Brain microvascular endothelial cell (primary cell): ENCODE measurements around the gene SBK3.

Experiments used
- DNase-seq: peaks from one replicate; pipeline ENCODE4 v3.0.0-alpha.2; 2020
- H3K27ac ChIP-seq: fragments of 250-450 bp; sonication (Bioruptor Pico); 2 replicates; pipeline ENCODE4 v1.5.1; 2020; ENCODE audit warnings: mild to moderate bottlenecking, moderate library complexity
- H3K27me3 ChIP-seq: fragments of 250-450 bp; sonication (Bioruptor Pico); replicated peaks from 2 replicates; pipeline ENCODE4 v1.5.1; 2020; ENCODE audit warnings: mild to moderate bottlenecking
- H3K36me3 ChIP-seq: fragments of 250-450 bp; sonication (Bioruptor Pico); replicated peaks from 2 replicates; pipeline ENCODE4 v1.5.1; 2020; ENCODE audit warnings: mild to moderate bottlenecking
- H3K4me3 ChIP-seq: 2 replicates; pipeline ENCODE4 v1.5.1; 2011; ENCODE audit warnings: low read depth, mild to moderate bottlenecking, control low read depth, low read length, moderate library complexity
- in situ Hi-C: cut with HindIII; loops from 2 replicates; pipeline ENCODE4 v1.10.0; 2017; ENCODE audit warnings: low sequenced_read_pairs, low pct_ligation_motif_present
- TF ChIP-seq, protein P1 (sequence below): IDR thresholded peaks from 2 replicates; pipeline ENCODE4 v1.5.1; 2011; ENCODE audit warnings: low read depth, mild to moderate bottlenecking, moderate library complexity, low read length, control low read depth, inconsistent platforms; ENCODE audit errors: missing control alignments

Gene SBK3

GRCh38 chr19:55493052-55493644 lies 52.2 kb downstream of the SBK3 start:
- Histone ChIP-seq H3K27me3 (no peaks in the 10 kb centered on the region), H3K27ac (peak overlapping the region; percentile 66), H3K36me3 (no peaks in the 10 kb centered on the region), H3K4me3 (peak overlapping the region; percentile 9)
- TF ChIP-seq, protein P1, sequence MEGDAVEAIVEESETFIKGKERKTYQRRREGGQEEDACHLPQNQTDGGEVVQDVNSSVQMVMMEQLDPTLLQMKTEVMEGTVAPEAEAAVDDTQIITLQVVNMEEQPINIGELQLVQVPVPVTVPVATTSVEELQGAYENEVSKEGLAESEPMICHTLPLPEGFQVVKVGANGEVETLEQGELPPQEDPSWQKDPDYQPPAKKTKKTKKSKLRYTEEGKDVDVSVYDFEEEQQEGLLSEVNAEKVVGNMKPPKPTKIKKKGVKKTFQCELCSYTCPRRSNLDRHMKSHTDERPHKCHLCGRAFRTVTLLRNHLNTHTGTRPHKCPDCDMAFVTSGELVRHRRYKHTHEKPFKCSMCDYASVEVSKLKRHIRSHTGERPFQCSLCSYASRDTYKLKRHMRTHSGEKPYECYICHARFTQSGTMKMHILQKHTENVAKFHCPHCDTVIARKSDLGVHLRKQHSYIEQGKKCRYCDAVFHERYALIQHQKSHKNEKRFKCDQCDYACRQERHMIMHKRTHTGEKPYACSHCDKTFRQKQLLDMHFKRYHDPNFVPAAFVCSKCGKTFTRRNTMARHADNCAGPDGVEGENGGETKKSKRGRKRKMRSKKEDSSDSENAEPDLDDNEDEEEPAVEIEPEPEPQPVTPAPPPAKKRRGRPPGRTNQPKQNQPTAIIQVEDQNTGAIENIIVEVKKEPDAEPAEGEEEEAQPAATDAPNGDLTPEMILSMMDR = no peak
- no peak for DNase-seq
- in situ Hi-C loops = no loop called here

GRCh38 chr19:55492362-55492944 lies 52.9 kb downstream of the SBK3 start:
- TF ChIP-seq, protein P1 = no peak
- no peaks in the 10 kb centered on the region for H3K27me3 ChIP-seq
- no peak for DNase-seq
- no peak overlapping the region for H3K27ac ChIP-seq
- H3K4me3 ChIP-seq = no peak overlapping the region
- in situ Hi-C loops = no loop called here
- no peaks in the 10 kb centered on the region for H3K36me3 ChIP-seq

DNA sequence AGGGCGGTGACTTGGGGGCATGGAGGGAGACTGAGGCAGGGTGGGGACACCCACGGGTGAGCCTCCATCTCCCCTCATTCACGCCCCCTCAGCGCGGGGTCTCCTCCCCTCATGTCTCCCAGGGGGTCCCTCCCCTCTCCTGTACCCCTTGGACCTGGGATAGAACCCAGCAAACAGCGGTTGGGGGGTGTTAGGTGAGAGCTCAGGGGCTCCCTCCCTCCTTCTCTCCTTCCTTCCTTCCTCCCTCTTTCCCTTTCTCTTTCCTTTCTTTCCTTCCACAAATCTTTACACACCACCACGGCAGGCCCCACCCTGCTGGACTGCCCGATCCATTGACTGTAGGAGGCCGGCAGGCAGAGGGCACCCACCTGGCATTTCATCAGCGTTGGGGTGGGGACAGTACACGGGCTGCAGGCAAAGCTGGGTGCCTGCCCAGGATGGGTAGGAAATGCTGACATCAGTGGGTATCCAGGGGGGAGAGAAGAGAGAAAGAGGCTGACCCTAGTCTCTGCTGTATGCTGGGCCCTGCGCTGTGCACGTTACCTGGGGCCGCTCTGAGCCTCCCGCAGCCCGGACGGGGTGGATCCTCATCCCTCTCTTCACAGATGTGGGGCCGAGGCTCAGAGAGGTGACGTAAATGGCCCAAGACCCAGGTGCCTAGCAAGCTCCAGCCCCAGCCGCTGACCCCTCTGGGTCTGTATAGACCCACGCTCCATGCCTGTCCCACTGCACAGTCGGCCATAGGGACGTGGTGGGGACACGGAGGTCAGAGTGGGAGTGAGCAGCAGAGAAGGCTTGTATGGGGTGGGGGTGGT lies 53.6 kb downstream of the SBK3 start:
- no peak for DNase-seq
- TF ChIP-seq, protein P1 = no peak
- Histone ChIP-seq H3K27ac (no peak overlapping the region), H3K4me3 (no peak overlapping the region), H3K36me3 (no peaks in the 10 kb centered on the region), H3K27me3 (no peaks in the 10 kb centered on the region)
- in situ Hi-C loops = no loop called here
